GM21529 (cell line): ENCODE measurements around the gene P2RX2.

Source experiments
- ATAC-seq: cut with Tn5 transposase; IDR thresholded peaks from one replicate; pipeline ENCODE4 v1.9.1; 2021; ENCODE audit not compliant: unreplicated experiment

P2RX2 gene

DNA sequence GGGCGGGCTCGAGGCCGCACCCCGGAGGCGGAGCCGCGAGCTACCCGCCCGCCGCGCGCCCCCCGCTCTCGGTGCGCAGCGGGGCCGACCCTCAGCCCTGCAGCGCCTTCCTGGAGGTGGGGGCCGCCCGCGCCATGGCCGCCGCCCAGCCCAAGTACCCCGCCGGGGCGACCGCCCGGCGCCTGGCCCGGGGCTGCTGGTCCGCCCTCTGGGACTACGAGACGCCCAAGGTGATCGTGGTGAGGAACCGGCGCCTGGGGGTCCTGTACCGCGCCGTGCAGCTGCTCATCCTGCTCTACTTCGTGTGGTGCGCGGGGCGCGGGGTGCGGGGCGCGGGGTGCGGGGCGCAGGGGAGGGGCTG, at the start of gene P2RX2:
Gene P2RX2 (plus strand): TSS at position 94 of the 361 bp plus-strand sequence. CDS start 41 bp downstream, at position 135.
- no peak for ATAC-seq

DNA sequence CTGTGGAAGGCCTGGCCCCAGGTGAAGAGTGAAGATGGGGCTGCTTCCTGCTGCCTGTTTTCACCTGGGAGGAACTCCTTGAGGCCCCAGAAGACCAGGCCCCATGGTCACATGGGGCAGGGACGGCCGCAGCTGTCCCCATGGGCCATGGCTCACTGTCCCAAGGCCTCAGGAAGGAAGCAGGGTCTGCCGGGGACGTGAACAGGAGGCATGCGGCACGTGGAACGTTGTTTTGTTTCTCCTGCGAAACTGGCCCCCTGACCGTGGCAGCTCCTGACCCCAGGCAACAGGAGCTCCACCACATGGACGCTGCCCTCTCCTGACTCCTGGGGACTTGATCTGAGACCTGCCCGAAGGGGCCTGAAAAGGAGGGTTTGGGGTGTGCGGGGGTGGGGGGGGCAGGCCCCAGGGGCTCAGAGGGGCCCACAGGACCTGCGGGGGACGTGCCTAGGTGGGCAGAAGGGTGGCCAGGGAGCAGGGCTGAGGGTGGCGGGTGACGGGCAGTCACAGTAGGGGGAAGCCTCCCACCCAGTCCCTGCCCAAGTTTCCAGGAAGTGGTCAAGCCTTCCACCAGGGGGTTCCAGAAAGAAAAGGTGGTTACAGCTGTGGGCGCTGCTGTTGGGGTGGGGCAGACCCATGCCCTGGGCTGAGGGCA, 49.6 kb upstream of the P2RX2 start:
- no peak for ATAC-seq

DNA sequence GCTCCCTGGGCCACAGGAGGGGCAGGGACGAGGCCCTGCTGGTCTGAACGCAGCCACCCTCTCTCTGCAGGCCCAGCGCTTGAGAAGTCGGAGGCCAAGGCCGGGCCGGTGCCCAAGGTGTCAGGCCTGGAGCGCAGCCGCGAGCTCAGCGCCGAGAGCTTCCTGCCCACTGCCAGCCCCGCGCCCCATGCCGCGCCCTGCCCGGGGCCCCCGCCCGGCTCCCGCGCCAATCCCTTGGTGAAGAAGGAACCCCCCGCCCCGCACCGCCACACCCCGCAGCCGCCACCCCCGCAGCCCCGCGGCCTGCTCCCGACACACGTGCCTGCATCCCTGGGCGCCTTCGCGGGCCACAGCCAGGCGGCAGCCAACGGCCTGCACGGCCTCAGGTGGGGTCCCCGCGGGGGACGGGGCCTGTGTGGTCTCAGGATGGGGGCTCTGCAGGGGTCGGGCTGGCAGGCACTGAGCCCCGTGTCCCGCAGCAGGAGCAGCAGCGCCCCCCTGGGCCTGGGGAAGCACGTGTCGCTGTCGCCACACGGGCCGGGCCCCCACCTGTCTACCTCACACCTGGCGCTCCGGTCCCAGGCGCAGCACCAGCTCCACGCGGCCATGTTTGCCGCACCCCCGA, 48.6 kb upstream of the P2RX2 start:
- no peak for ATAC-seq

DNA sequence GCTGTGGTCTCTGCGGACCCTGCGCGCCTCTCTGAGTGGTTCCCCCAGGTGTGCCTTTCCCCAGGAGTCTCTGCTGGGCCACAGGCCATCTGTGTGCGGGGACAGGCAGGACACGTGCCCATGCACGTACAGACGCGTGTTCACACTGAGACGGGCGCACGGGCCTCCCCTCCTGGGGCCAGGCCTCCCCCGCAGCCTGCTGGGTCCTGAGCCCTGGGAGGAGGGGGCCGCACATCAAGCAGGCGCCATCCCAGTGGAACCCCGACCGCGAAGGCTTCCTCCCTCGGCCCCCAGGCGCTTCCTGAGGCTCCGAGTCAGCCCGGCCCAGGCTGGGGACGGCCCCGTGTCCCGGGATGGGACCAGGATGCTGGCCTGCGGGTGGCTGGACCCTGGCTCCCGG, 47.9 kb upstream of the P2RX2 start:
- ATAC-seq = no peak

DNA sequence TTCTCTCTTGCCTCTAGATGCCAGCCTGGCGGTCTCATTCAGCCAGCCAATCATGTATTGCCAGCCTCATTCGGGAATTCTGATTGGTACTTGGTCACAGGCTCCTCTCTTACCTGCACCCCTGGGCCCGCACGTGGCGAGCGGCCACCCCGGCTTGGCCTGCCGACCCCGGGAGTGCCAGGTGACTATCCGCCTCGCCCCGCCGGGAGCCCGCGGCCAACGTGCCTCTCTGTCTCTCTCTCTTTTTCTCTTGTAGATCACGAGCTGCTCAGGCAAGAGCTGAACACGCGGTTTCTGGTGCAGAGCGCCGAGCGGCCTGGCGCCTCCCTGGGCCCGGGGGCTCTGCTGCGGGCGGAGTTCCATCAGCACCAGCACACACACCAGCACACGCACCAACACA, 47.5 kb upstream of the P2RX2 start:
- no peak for ATAC-seq

DNA sequence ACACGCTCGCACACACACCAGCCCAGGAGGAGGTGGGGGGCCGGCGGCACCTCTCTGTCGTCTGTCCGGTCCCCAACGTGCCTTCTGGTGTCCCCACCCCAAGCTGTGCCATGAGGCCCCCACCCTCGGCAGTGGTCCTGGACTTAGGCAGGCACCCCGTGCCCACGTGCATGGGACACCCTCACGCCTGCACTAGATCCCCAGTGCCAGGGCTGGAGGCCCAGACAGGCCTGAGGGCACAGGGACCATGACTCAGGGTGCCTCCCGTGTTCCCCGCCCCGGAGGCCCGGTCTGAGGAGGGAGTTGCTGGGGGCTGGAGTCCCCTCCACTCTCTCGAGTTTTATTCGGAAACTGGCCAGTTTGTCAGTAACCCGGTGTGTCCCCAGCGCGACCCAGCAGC, 47.0 kb upstream of the P2RX2 start:
- ATAC-seq = no peak

DNA sequence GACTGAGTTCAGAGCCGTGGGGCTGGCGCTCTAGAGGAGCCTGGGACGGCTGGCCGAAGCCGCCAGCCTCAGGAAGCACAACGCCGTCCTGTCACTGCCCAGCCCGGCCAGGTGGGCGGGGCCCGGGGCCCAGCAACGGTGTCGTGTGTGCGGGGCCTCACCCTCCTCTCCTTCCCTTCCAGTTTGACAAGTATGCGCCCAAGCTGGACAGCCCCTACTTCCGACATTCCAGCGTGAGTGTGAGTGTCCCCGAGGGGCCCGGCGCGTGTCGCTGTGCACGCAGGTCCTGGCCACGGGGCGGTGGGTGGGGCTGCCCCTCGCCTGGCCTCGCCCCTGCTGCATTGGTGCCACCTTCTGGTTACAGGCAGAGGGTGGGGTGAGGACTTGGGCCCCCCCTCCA, 46.5 kb upstream of the P2RX2 start:
- ATAC-seq = no peak

DNA sequence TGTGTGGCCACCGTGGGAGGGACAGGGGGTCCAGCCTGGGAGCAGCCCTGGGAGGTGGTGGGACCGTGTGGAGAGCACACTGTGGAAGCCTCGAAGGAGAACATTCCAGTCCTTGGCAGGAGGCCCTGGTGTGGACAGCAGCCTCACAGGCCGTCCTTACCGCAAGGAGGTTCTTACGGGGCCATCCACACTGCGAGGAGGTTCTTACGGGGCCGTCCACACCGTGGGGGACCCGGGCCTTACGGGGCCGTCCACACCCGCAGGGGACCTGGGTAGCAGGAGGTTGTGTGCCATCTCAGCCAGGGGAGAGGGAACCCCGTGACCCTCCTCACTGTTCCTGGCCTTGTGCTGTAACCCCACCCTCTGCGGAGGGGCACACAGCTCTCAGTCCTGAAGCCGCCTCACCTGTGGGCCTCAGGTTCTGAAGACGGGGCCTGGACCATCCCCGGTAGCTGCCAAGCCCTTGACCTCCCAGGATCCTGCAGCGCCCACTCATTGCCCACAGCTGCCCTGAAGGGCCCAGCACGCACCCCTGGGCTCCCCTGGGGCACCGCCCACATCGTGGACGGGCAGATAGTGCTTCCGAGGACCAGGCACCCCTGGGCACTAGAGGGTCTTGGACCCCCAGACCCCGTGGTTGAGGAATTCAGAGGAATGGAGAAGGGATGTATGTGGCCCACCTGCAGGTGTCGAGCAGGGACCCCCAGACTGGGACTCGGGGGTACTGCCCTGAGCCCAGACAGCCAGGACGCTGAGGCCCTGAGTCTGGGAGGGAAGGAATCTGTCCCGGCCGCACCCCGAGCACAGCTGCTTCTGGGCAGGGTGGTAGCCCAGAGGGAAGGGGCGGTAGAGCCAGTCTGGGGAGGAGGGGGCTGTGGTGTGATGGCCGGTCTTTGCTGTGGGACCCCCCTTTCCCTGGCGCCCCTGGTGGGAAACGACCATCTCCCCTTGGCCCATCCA, 45.5 kb upstream of the P2RX2 start:
- no peak for ATAC-seq

DNA sequence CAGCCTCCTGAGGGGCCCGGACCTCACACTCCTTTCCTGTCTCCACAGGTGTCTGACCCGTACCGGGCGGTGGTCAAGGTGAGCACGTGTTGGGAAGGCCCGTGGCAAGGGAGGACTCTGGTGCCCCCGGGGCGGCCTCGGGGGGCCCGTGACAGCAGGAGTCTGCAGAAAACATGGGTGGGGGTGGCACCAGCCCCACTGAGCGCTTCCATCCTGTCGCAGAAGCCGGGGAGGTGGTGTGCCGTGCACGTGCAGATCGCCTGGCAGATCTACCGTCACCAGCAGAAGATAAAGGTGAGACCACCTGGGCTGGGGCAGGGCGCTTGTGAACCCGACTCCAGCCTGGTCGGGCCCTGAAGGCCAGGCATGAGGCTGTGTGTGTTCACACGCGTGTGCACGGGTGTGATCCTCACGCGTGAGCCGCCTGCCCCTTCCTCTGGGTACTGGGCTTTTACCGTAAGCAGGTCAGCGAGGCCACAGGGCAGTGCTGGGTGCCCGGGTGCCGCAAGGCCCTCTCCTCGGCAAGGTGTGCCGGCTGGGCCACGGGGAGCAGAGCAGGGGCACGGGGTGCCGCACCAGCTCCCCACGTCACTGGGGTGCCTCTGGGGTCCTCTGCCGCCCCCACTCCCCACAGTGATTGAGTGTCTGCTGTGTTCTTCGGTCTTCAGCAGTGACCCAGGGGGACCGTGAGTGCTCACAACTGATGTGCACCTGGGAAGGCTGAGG, 44.1 kb upstream of the P2RX2 start:
- ATAC-seq = no peak

DNA sequence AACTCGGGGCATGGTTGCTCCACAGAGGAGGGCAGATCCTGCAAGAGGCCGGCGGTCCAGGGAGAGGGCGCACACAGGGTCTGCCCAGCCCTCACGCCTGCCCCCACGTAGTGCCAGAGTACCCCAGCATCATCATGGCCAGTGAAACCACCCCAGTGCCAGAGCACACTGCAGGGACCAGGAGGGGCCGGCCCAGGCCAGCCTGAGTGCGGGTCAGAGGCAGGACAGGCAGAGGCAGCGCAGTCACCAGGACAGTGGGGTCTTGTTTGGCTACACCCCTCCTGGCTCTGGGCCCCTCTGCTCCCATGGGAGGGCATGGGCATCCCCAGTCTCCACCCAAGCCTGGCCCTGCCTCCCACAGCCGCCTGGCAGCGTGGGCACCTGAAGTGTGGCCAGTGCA, 42.9 kb upstream of the P2RX2 start:
- no peak for ATAC-seq

DNA sequence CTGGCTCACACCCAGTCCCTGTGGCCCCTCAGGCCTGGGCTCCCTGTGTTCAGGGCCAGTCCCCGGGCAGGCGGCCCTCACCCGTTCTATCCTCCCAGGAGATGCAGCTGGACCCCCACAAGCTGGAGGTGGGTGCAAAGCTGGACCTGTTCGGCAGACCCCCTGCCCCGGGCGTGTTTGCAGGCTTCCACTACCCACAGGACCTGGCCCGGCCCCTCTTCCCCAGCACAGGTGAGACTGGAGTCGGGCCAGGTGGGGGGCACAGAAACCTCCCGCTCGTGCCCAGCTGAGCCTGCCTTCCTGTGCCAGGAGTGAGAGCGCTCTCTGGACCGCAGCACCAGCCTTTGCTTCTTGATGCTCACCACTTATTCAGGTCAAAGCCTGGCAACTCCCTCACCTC, 41.9 kb upstream of the P2RX2 start:
- no peak for ATAC-seq

DNA sequence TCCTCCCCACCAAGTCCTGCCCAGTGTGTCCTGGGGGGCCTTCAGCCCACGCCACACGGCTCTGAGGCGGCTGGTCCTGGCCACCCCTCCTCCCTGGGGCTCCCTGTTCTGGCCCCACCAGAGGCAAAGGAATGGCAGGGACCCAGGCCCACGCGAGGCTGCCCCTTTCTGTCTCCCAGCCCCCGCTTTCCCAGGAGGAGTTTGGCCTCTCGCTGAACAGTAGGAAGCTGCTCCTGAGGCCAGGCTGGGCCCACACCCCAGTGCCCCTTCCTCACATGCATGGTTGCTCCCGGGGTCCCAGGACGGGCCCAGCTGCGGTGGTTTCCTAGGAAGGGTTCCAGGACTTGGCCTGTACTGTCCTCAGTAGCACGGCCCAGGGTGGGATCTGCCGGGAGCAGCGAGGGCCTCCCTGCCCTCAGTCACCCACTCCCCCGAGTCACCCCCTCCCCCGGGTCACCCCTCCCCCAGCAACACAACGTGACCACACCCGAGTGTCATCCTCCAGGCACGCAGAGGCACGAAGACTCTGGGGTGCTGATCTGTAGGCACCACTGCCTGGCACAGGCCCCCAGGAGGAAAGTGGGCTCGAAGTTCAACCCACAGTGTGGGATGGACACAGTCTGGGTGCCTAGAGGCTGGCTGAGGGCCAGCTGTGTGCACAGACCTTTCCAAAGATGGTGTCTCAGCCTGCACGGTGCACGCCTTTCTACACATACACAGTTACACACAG, 41.2 kb upstream of the P2RX2 start:
- ATAC-seq = no peak

DNA sequence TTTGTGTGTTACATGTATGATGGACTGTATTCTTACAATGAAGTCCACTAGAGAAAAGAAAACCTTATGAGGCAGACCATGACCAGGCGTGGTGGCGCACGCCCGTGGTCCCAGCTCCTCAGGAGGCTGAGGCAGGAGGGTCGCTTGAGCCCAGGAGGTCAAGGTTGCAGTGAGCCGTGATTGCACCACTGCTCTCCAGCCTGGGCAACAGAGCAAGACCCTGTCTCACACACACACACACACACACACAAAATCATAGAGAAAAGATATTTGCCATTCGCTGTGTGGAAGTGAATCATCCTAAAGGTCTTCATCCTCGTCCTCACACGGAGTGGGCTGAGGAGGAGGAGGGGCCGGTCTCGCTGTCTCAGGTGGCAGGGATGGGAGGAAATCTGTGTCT, 40.5 kb upstream of the P2RX2 start:
- no peak for ATAC-seq

DNA sequence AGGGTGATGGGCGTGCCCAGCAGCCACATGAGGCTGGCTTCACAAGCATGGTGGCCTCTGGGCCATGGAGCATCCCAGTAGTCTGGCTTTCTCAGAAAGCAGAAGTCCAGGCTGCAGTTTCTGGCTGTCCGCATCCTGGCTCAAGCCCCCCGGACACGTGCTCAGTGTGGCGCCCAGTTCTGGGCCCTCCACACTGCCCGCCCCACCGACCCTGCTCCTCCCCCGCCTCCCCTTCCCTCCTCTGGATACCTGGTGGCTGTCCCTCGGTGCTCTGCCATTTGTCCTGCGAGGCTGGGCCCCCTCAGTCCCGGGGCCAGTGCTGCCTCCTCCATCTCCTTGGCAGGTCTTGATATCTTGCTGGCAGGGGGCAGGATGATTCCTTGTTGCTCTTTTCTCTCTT, 39.8 kb upstream of the P2RX2 start:
- no peak for ATAC-seq

DNA sequence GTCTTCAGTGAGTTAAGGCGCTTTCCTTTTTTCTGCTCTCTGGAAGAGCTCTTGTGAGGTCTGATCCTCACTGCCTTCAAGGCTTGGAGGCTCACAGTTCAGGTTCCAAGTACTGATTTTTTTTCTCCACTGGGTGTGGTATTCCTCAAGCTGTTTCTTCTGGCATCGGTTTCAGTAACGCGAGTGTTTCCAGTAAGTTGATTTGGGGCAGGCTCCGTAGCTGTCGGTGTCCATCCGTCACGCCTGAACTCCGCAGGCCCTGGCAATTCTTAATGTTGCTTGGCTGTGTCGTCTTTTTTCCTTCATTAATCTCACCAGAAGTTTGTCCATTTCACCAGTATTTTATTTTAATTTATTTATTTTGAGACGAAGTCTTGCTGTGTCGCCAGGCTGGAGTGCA, 38.8 kb upstream of the P2RX2 start:
- ATAC-seq = no peak

DNA sequence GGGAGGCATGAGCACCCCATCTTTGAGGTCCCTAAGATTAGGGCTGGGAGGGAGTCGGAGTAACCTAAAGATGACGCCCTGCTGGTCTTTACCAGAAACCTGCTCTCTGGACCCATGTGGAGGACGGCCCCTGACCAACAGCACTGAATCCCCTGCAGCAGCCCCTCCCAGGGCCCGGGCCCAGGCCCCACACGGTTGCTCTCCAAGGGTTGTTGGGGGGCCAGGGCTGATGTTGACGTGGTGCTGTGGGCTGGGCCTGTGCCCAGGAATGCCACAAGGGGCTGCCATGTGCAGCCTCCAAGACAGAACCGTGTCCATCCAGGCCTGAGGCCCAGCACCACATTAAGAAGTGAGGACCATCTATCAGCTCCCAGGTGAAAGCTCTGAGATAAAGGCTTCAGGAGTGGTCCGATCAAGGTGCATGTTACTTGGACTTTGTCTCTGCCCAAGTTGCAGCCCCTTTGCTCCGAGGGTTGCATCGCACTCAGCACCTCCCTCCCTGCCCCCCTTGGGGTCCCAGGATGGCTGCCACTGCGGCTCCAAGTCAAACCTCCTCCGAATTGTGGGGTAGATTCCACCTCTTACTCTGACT, 37.8 kb upstream of the P2RX2 start:
- ATAC-seq = no peak

DNA sequence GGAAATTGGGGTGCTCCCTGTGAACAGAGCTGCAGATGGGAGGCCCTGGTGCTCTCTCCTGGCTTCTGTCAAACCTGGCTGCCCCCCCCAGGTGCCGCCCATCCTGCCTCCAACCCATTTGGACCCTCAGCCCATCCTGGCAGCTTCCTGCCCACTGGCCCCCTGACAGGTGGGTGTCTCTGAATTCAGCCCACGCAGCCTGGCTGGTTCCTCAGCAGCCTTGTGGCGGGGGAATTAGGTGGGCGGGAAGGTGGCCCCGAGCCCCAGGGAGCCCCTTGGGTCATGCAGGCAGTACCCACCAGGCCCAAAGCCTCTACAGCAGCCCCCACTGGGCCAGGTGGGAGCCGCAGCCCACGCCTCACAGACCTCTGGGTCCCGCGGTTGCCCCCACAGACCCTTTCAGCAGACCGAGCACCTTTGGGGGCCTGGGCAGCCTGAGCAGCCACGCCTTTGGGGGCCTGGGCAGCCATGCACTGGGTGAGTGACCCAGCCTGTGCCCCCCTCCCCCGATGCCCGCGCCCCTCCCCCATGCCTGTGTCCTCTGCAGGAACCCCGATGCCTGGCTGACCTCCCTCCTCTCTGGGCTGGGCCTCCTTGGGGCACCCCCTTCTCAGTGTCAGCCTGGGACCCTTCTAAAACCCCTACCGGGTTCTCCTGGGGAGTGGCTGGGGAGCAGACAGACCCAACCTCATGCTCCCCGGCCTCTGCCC, 37.1 kb upstream of the P2RX2 start:
- no peak for ATAC-seq

DNA sequence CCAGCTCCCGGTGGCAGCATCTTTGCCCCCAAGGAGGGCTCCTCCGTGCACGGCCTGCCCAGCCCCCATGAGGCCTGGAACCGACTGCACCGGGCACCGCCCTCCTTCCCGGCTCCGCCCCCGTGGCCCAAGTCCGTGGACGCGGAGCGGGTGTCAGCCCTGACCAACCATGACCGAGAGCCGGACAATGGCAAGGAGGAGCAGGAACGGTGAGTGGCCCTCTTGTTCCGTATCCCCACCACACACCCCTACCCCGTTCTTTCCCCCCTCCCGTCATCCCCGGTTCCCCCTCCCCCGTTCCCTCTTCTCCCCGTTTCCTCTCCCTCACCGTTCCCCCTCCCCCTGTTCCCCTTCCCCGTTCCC, 36.5 kb upstream of the P2RX2 start:
- ATAC-seq = no peak

DNA sequence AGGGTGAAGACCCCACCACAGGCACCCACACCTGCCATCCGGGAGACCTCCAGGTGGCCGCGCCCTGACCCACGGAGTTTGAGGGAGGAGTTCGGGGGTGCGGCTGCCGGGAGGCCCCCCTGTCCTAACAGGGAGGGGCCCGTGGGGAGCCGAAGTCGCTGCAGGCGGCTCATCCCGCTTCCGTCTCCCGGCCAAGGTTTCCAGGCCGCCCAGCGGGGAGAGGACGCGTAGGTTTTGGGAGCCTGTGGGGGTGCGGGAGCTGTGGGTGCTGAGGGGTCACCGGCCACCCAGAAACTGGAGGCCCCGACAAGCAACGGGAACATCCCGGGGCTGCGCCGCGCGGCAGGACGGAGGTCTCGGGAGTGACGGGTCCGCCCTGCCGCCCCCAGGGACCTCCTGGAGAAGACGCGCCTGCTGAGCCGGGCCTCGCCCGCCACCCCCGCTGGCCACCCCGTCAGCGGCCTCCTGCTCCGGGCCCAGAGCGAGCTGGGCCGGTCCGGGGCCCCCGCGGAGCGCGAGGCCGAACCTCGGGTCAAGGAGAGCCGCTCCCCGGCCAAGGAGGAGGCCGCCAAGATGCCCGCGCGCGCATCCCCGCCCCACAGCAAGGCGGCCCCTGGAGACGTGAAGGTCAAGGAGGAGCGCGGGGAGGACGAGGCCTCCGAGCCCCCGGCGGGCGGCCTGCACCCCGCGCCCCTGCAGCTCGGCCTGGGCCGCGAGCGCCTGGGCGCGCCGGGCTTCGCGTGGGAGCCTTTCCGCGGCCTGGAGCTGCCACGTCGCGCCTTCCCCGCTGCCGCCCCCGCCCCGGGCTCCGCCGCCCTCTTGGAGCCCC, 35.8 kb upstream of the P2RX2 start:
- ATAC-seq = no peak
